K562 (cell line): ENCODE data around the gene POLR2H. TPM values are rescaled to one million over a fixed set of nuclear protein-coding genes. Genes with fewer than 3 reads are reported as not detected.

ENCODE experiments used
- CREB1 ChIP-seq, 2 experiments: sonication (generic) in 1 of 2; formaldehyde crosslinking in 1 of 2; IDR thresholded peaks; 2 replicates each; pipeline versions ENCODE4 v1.6.1 to v1.8.0; 2012 to 2022; ENCODE audit warnings: inconsistent platforms in 1 of 2, mild to moderate bottlenecking in 1 of 2, missing genetic modification reagents in 1 of 2, moderate library complexity in 1 of 2
- JUND ChIP-seq, 2 experiments: IDR thresholded peaks; 2 replicates in 1 of 2; 3 replicates in 1 of 2; pipeline ENCODE4 v1.6.1; 2011; ENCODE audit warnings: borderline replicate concordance in 2 of 2, low read depth in 2 of 2, low read length in 2 of 2, improper control_type of control experiment in 1 of 2, missing biosample characterization in 1 of 2, missing genetic modification characterization in 1 of 2, missing genetic modification reagents in 1 of 2
- RAD21 ChIP-seq, 2 experiments: fragments of 250-450 bp in 1 of 2; fragments of 450-650 bp in 1 of 2; sonication (Bioruptor Pico) in 1 of 2; formaldehyde crosslinking in 1 of 2; IDR thresholded peaks in 1 of 2; conservative IDR thresholded peaks in 1 of 2; 2 replicates each; pipeline versions ENCODE4 v1.4.0 to v1.8.0; 2020 to 2022; ENCODE audit warnings: mild to moderate bottlenecking in 2 of 2, moderate library complexity in 1 of 2
- RBFOX2 ChIP-seq: fragments of 200-400 bp; formaldehyde crosslinking; IDR thresholded peaks from 2 replicates; pipeline ENCODE4 v1.6.1; 2017; ENCODE audit warnings: low read depth, mild to moderate bottlenecking, low read length, moderate library complexity
- ZBTB40 ChIP-seq, 2 experiments: fragments of 450-650 bp in 1 of 2; sonication (generic) in 1 of 2; formaldehyde crosslinking in 1 of 2; IDR thresholded peaks; 2 replicates each; pipeline versions ENCODE4 v1.7.1 to v1.9.0; 2016 to 2022; ENCODE audit warnings: inconsistent platforms in 1 of 2, mild to moderate bottlenecking in 1 of 2, missing genetic modification reagents in 1 of 2
- ZMIZ1 ChIP-seq, 2 experiments: fragments of 150-350 bp in 1 of 2; IDR thresholded peaks; 2 replicates each; pipeline ENCODE4 v1.6.1; 2012 to 2016; ENCODE audit warnings: low read depth in 2 of 2, low read length in 2 of 2, mild to moderate bottlenecking in 1 of 2, moderate library complexity in 1 of 2
- polyA plus RNA-seq, 8 experiments: library from polyadenylated mRNA; depleted of rRNA in 4 of 8; stranded (reverse) in 5 of 8; unstranded in 3 of 8; fragments of >200 nt; fragmentation: Nextera tagmentation in 2 of 8; fragmentation: Illumina TruSeq in 1 of 8; extraction: Ambion mirVana in 2 of 8; extraction: Trizol in 1 of 8; gene quantifications; 2 replicates each; pipeline versions ENCODE4 v1.2.1 to v1.2.3, GENCODE V29; 2011 to 2014; ENCODE audit warnings: inconsistent platforms in 1 of 8, missing spikeins in 1 of 8
- total RNA-seq, 7 experiments: library from RNA; depleted of rRNA in 6 of 7; stranded (reverse); fragments of >200 nt in 6 of 7; fragmentation: Illumina TruSeq in 2 of 7; extraction: Trizol in 2 of 7; gene quantifications; 2 replicates each; pipeline versions ENCODE4 v1.2.1 to v1.2.3, GENCODE V29; 2011 to 2021; ENCODE audit warnings: low replicate concordance in 1 of 7

POLR2H gene
- total and polyA plus RNA-seq, 9 of the 15 experiments (the other 6 are each of a cell fraction or from before 2014, with no cell fraction given), result 128 to 512 (median 220) TPM

- no peak for TF ChIP-seq ZBTB40 (IDR thresholded peaks at IDR 0.05)
- no peak for TF ChIP-seq ZBTB40 (CRISPR knock-in tag; IDR thresholded peaks at IDR 0.05)
- no peak for TF ChIP-seq ZMIZ1 (IDR thresholded peaks at IDR 0.05; ENCODE audit: low read depth in 2 of 2, low read length in 2 of 2)
- TF ChIP-seq CREB1 (IDR thresholded peaks at IDR 0.05), result peak; percentile 98
- TF ChIP-seq CREB1 (CRISPR knock-in tag; IDR thresholded peaks at IDR 0.05), result peak; percentile 98
- 0 out of 4 replicates have a peak, but pooled peaks of 1 of the 2 experiments have one; percentile 7 for TF ChIP-seq RAD21 (CRISPR knock-in tag; conservative IDR thresholded peaks at IDR 0.05 in 1 of 2, IDR thresholded peaks at IDR 0.05 in 1 of 2)
- TF ChIP-seq JUND (IDR thresholded peaks at IDR 0.05; ENCODE audit: borderline replicate concordance, low read depth, low read length), result peak; percentile 88
- TF ChIP-seq JUND (tag; IDR thresholded peaks at IDR 0.05; ENCODE audit: borderline replicate concordance, low read depth, low read length), result peak; percentile 80; the same call in 1 of the 3 replicates
- TF ChIP-seq RBFOX2, result peak; percentile 79
These were observed 25.6 kb upstream of the POLR2H start (continued) for GRCh38 chr3:184335661-184336546.
